SHP77 (cell line): ENCODE measurements around the gene ANKRD63.

Source experiments
- DNase-seq, 2 experiments: peaks; one replicate each; lab custom pipeline; 2025; lab: John Stamatoyannopoulos, UW

Gene ANKRD63

GRCh38 chr15:40257656-40258450, 25.0 kb downstream of the ANKRD63 start:
- no peak for DNase-seq

GRCh38 chr15:40256638-40257235, 26.1 kb downstream of the ANKRD63 start:
- DNase-seq, result no peak

- DNase-seq, result no peak
Measured at GRCh38 chr15:40255033-40255432, 27.8 kb downstream of the ANKRD63 start.

- DNase-seq, result no peak
Measured at GRCh38 chr15:40254452-40254851, 28.4 kb downstream of the ANKRD63 start.

- no peak for DNase-seq
Measured at GRCh38 chr15:40253167-40253790, 29.6 kb downstream of the ANKRD63 start.

GRCh38 chr15:40252438-40253166, 30.3 kb downstream of the ANKRD63 start:
- DNase-seq, result no peak

GRCh38 chr15:40252141-40252437, 30.8 kb downstream of the ANKRD63 start:
- no peak for DNase-seq

GRCh38 chr15:40251486-40252140, 31.3 kb downstream of the ANKRD63 start:
- DNase-seq, result no peak

GRCh38 chr15:40250771-40251483, 31.9 kb downstream of the ANKRD63 start:
- DNase-seq, result no peak

- DNase-seq, result no peak
Measured at GRCh38 chr15:40250304-40250656, 32.6 kb downstream of the ANKRD63 start.

- no peak for DNase-seq
Measured at GRCh38 chr15:40249477-40250303, 33.2 kb downstream of the ANKRD63 start.

GRCh38 chr15:40248006-40248783, 34.7 kb downstream of the ANKRD63 start:
- DNase-seq, result no peak

GRCh38 chr15:40247406-40247971, 35.4 kb downstream of the ANKRD63 start:
- no peak for DNase-seq

- DNase-seq, result no peak
Measured at GRCh38 chr15:40246496-40247280, 36.2 kb downstream of the ANKRD63 start.

- no peak for DNase-seq
Measured at GRCh38 chr15:40245666-40246450, 37.0 kb downstream of the ANKRD63 start.

- DNase-seq, result no peak
Measured at GRCh38 chr15:40244961-40245523, 37.8 kb downstream of the ANKRD63 start.

- DNase-seq, result no peak
Measured at GRCh38 chr15:40243126-40243810, 39.6 kb downstream of the ANKRD63 start.
